Activated CD4-positive, alpha-beta T cell treated with anti-CD3 and anti-CD28 coated beads for 1 hour (primary cell): ENCODE measurements around the gene GRIN1.

Experiments
- DNase-seq: peaks from one replicate; pipeline ENCODE4 v3.0.0-alpha.2; 2020

GRIN1 gene

DNA sequence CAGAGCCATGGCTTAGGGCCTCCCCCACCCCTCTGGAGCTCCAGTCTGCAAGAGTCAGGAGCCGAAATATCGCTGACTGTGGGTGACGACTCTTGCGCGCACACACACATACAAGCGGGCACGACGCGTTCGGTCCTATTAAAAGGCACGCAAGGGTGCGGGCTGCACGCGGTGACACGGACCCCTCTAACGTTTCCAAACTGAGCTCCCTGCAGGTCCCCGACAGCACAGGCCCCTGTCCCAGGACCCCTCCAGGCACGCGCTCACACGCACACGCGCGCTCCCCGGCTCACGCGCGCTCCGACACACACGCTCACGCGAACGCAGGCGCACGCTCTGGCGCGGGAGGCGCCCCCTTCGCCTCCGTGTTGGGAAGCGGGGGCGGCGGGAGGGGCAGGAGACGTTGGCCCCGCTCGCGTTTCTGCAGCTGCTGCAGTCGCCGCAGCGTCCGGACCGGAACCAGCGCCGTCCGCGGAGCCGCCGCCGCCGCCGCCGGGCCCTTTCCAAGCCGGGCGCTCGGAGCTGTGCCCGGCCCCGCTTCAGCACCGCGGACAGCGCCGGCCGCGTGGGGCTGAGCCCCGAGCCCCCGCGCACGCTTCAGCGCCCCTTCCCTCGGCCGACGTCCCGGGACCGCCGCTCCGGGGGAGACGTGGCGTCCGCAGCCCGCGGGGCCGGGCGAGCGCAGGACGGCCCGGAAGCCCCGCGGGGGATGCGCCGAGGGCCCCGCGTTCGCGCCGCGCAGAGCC lies at the start of gene GRIN1:
GRIN1 (plus strand) TSS at position 433 of the 746 bp plus-strand sequence. CDS start 333 bp downstream, outside the sequence.
- DNase-seq, result no peak

- no peak for DNase-seq
Observed at GRCh38 chr9:137089232-137089947, 49.6 kb upstream of the GRIN1 start.

DNA sequence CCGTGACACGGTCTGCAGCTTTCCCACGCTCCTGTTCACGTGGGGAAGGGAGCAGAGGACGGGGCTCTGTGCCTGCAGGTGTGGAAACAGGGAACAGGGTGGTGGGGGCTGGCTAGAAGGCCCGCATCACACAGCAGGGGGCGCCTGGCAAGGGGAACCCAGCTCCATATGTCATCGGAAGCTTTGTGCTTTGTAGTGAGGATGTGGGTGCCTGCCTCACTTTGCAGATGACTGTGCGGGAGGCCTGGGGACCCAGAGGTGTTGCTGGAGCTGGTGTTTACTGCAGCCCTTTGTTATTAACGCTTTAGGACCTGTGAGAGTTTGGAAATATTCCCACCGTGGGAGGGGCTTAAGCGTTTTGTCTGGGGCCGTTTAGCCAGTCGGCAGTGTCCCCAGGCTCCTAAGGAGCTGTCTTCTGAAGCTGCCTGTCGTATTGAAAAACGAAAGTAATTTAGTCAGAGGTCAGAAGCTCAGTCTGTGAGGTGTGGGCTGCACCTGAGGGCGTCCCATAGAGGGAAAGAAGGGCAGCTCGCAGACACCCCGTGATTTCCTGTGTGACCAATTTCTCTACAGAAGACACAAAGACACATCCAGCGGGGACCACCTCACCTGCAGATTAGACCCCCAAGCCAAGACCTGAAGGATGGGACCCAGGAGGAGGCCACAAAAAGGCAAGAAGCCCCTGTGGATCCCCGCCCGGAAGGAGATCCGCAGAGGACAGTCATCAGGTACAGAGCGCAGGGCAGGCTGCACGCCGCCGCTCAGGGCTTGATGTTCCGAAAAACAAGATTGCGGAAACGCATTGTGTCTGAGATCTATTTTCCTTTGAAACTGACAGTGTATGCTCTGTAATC lies 43.1 kb upstream of the GRIN1 start:
- peak; percentile 75 for DNase-seq

GRCh38 chr9:137096785-137097546 lies 42.0 kb upstream of the GRIN1 start:
- DNase-seq, result no peak

- no peak for DNase-seq
Observed at GRCh38 chr9:137097761-137098462, 41.0 kb upstream of the GRIN1 start.

- DNase-seq, result no peak
Observed at GRCh38 chr9:137099231-137099630, 39.7 kb upstream of the GRIN1 start.

- no peak for DNase-seq
Observed at GRCh38 chr9:137103206-137103999, 35.6 kb upstream of the GRIN1 start.

- no peak for DNase-seq
Observed at GRCh38 chr9:137105814-137106661, 32.9 kb upstream of the GRIN1 start.

DNA sequence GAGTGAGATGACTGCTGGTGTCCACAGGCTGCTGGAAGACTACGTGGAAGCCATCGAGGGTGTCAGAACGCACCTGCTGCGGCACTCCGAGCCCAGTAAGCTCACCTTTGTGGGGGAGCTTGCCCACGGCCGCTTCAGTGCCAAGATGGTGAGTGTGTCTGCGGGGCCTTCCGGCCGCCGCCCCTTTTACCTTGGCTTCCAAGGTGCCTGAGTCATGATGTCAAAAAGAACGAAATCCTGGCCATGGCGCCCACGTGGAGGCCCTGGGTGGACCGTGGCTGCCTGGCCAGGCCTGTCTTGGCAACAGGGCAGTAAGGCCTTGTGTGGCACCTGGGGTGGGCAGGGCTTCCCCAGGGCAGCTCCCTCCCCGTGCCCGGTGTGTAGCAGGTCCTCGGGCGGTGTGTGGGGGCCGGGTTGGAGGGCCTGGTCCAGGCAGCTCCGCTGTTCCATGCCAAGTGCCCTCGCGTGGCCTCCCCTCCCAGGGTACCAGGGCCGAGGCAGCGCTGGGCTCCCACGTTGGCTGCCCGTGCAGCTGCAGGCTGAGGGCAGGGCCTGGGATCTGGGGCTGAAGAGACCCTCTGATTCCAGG lies 32.2 kb upstream of the GRIN1 start:
- no peak for DNase-seq

DNA sequence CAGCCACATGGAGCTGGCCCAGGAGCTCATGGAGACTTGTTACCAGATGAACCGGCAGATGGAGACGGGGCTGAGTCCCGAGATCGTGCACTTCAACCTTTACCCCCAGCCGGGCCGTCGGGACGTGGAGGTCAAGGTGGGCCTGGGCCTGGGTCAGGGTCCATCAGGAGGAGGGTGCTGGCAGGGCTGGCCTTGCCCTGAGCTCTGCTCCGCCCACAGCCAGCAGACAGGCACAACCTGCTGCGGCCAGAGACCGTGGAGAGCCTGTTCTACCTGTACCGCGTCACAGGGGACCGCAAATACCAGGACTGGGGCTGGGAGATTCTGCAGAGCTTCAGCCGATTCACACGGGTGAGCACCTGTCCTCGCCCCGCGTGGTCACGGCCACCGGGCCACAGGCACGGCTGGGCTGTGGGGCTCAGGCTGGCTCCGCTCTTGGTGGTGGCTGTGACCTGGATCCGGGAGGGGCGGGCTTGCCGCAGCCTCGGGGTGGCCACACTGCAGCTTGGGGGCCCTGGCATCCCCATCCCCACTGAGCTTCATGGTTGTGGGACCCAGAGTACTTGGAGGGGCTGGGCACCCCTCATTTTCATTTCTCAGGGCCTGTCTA lies 31.5 kb upstream of the GRIN1 start:
- DNase-seq, result no peak

DNA sequence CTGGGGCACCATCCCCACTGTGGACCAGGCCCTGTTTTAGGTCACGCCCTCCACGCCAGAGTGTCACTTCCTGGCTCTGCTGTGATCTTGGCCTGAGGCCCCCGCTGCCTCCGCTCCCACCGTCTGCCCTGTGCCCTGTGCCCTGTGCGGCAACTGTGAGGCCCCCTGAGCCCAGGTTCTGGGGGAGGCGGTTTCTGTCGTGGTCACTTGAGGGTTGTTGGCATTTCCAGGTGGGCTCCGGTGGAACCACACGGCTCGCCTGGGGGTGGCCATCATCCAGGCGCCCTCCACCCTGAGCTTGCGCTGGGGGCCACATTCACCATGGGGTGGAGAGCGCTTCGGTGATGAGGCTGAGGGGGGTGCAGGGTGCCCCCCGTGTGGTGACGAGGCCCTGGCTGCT lies 31.0 kb upstream of the GRIN1 start:
- no peak for DNase-seq

DNA sequence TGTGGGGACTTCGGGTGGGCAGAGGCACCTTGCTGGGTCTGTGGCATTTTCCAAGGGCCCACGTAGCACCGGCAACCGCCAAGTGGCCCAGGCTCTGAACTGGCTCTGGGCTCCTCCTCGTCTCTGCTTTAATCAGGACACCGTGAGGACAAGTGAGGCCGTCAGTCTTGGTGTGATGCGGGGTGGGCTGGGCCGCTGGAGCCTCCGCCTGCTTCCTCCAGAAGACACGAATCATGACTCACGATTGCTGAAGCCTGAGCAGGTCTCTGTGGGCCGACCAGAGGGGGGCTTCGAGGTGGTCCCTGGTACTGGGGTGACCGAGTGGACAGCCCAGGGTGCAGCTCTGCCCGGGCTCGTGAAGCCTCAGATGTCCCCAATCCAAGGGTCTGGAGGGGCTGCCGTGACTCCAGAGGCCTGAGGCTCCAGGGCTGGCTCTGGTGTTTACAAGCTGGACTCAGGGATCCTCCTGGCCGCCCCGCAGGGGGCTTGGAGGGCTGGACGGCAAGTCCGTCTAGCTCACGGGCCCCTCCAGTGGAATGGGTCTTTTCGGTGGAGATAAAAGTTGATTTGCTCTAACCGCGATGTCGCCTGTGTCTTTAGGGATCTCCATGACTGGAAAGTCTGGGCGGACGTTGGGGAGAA lies 30.2 kb upstream of the GRIN1 start:
- no peak for DNase-seq

GRCh38 chr9:137109250-137110146 lies 29.5 kb upstream of the GRIN1 start:
- no peak for DNase-seq

DNA sequence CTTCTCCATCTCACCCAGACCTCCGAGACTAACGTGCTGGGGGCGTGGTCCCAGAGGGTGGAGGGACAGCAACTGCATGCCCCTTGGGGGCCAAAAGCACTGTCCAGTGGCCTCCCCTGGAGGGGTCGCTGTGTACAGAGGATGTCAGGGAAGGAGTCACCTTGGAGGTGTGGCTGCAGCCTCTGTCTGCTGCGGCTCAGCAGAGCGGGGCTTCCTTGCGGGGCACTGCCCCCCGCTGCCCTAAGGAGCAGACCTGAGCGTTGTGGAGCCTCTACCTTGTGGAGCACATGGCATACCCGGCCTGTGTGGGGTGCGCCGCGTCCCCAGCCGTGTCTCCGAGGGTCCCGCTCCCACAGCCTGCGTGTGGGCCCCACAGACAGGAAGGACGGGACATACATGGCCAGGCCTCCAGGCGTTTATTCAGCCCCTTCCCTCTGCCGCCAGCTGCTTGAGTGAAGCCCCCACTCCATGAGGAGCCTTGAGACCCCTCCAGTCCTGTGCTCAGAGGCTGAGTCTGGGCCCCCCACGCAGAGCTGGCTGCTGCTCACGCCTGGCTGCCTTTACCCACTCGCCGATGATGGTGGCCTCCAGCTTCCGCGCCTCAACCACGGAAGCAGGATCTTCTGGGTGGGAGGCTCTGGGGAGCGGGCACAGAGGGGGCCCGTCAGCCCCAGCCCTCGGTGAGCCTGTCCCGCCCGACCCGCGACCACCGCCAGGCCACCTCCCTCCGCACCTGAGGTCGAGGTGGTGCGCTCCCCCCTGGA lies 28.6 kb upstream of the GRIN1 start:
- DNase-seq, result no peak

- DNase-seq, result no peak
Observed at GRCh38 chr9:137110911-137111787, 27.8 kb upstream of the GRIN1 start.
